ENCODE measurements around the gene XG.
"Not testable (repeated sequence)": the region's sequence is repeated elsewhere in the genome, so short reads cannot be mapped to it uniquely, and the experiment has no call there.

The XG gene

DNA sequence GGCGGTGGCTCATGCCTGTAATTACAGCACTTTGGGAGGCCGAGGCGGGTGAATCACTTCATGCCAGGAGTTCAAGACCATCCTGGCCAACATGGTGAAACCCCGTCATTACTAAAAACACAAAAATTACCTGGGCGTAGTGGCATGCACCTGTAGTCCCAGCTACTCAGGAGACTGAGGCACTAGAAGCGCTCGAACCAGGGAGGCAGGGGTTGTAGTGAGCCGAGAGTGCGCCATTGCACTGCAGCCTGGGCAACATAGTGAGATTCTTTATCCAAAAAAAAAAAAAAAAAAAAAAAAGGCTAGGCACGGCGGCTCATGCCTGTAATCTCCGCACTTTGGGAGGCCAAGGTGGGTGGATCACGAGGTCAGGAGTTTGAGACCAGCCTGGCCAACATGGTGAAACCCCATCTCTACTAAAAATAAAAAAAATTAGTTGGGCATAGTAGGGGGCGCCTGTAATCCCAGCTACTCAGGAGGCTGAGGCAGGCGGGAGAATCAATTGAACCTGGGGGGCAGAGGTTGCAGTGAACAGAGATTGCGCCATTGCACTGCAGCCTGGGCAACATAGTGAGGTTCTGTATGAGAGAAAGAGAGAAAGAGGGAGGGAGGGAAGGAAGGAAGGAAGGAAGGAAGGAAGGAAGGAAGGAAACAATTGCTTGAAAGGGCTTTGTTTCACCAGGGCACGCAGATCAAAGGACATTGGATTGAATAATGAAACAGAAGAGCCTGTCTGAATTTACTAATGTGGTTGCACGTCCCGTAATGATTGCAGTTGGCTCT is 13.1 kb downstream of the XG start:
- not testable (repeated sequence) for H3K27me3 ChIP-seq (ENCODE audit: control insufficient read depth, insufficient read depth, low read length); H3K9ac ChIP-seq (ENCODE audit: low read depth, low read length); H3K4me2 ChIP-seq (ENCODE audit: low read length); H3K9me3 ChIP-seq (replicated peaks; ENCODE audit: low read length); H3K4me3 ChIP-seq (ENCODE audit: low read length); H3K4me1 ChIP-seq (ENCODE audit: control insufficient read depth, insufficient read depth, low read length); H3K36me3 ChIP-seq (ENCODE audit: insufficient read depth, low read length)

DNA sequence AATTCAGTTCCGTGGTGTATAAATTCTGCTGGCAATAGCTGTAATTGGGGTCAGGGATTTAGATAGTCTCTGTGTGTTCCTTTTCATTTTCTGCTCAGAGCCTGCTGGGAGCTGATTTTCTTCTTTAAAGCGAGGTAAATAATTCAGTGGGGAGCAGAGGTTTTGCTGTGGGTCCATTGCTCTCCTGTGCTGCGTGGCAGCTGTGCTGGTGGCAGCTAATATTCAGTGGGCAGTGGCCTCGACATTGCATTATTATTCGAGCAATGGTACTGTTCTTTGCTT is 13.7 kb downstream of the XG start:
- H3K4me2 ChIP-seq (ENCODE audit: low read length), result no peak overlapping the region
- H3K36me3 ChIP-seq (ENCODE audit: insufficient read depth, low read length), result no peaks in the 10 kb centered on the region
- H3K9ac ChIP-seq (ENCODE audit: low read depth, low read length), result no peak overlapping the region
- H3K27me3 ChIP-seq (ENCODE audit: control insufficient read depth, insufficient read depth, low read length), result peaks cover 2% of the 10 kb centered on the region
- no peak overlapping the region for H3K4me3 ChIP-seq (ENCODE audit: low read length)
- H3K4me1 ChIP-seq (ENCODE audit: control insufficient read depth, insufficient read depth, low read length), result peaks cover 3% of the 10 kb centered on the region
- no peaks in the 10 kb centered on the region for H3K9me3 ChIP-seq (replicated peaks; ENCODE audit: low read length)

DNA sequence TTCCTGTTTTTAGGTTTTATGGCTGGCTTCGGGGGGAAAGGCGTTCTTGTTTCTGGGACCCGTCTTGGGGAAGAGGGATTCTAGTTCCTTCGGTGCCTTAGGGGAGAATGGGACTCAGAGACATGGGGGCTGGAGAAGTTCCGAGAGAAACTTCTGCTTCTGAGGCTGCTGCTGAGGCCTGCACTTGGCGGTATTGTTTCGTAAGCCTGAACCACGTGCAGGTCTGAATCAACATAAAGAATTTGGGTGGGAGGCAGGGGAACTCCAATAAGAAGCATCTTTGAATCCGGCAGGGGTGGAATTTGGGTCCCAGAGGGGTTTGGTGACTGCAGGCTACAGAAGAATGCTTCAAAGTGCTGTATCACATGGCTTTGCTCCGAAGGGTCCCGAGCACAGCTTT is 15.1 kb downstream of the XG start:
- Histone ChIP-seq H3K36me3 (ENCODE audit: insufficient read depth, low read length) (no peaks in the 10 kb centered on the region), H3K27me3 (ENCODE audit: control insufficient read depth, insufficient read depth, low read length) (peaks cover 10% of the 10 kb centered on the region), H3K9ac (ENCODE audit: low read depth, low read length) (no peak overlapping the region), H3K9me3 (replicated peaks; ENCODE audit: low read length) (no peaks in the 10 kb centered on the region), H3K4me2 (ENCODE audit: low read length) (no peak overlapping the region), H3K4me3 (ENCODE audit: low read length) (no peak overlapping the region), H3K4me1 (ENCODE audit: control insufficient read depth, insufficient read depth, low read length) (peaks cover 3% of the 10 kb centered on the region)

DNA sequence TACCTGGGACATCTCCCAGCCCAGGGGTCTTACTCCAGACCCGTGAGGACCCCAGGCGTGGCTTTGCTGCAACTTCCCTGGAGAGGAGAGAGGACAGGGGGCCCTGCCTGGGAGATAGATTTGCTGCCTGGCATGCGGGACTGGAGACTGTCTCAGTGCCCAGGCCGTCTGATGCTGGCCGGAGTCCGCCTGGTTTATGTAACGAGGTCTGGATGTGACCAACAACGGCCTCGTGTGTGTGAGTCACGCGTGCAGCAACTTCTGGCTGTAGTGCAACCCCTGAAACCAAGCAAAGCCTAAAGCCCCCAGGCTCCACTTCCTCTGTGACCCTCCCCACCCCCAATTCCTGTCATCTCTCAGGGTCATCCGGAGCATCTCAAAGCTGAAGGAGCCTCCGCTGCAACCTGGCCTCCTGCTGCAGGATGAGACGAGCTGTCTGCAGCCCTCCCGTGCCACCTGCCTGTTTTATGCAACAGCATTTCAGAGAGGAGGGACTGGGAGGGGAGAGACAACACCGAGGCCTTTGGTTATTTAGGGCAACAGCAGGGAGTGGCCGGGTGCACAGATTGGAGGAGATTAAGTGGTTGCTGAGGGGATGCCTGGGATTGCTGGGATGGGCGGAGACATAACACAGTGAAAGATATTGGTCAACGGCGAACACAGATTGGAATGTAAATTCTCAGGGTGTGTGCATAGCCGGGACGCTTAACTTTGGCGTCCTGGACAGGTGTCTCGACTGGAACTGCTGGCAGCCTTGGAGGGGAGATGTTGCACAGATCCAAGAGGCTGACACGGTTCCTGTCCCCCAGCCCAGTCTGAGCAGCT is 16.0 kb downstream of the XG start:
- Histone ChIP-seq H3K4me2 (ENCODE audit: low read length) (no peak overlapping the region), H3K27me3 (ENCODE audit: control insufficient read depth, insufficient read depth, low read length) (peaks cover 10% of the 10 kb centered on the region), H3K4me3 (ENCODE audit: low read length) (no peak overlapping the region), H3K9me3 (replicated peaks; ENCODE audit: low read length) (no peaks in the 10 kb centered on the region), H3K4me1 (ENCODE audit: control insufficient read depth, insufficient read depth, low read length) (peaks cover 3% of the 10 kb centered on the region), H3K36me3 (ENCODE audit: insufficient read depth, low read length) (no peaks in the 10 kb centered on the region), H3K9ac (ENCODE audit: low read depth, low read length) (no peak overlapping the region)

DNA sequence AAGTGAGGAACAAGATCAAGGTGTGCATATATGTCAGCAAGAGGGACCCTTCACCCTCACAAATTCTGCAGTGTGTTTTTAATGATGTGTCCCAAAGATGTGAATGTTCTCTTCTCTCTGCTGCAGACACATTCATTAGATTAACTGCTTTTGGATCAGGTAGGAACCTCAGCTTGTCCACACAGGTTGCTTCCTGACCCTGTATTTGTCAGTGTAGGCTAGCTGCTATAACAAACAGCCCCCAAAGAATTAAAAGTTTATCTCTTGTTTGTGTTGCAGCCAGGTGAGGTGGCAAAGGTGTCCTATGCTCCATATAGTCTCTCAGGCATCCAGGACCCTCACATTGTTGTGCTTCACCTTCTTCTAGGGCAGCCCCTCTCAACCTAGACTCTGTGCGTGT is 17.8 kb downstream of the XG start:
- Histone ChIP-seq H3K4me2 (ENCODE audit: low read length) (no peak overlapping the region), H3K9me3 (replicated peaks; ENCODE audit: low read length) (peaks cover 3% of the 10 kb centered on the region)

DNA sequence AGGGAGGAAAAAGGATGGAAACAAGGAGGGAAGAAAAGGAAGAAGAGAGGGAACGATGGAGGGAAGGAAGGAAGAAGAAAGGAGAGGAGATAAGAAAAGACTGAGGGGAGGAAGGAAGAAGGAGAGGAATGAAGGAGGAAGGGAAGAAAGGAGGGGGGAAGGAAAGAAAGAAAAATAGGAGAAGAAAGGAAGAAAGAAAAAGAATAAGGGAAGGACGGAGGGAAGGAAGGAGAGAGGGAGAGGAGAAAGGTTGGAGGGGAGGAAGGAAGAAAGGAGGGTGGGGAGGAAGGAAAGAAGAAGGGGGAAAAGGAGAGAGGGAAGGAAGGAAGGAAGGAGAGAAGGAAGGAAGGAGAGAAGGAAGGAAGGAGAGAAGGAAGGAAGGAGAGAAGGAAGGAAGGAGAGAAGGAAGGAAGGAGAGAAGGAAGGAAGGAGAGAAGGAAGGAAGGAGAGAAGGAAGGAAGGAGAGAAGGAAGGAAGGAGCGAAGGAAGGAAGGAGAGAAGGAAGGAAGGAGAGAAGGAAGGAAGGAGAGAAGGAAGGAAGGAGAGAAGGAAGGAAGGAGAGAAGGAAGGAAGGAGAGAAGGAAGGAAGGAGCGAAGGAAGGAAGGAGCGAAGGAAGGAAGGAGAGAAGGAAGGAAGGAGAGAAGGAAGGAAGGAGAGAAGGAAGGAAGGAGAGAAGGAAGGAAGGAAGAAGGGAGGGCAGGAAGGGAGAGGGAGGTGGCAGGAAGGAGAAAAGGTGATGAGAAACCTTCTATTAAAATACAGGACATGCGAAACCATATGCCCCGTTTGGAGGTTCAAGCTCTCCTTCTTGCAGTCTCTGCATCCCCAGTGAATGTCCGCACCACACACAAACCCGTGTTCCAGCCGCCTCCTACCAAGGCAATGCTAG is 21.6 kb downstream of the XG start:
- H3K36me3 ChIP-seq (ENCODE audit: insufficient read depth, low read length); H3K9ac ChIP-seq (ENCODE audit: low read depth, low read length); H3K4me3 ChIP-seq (ENCODE audit: low read length); H3K9me3 ChIP-seq (replicated peaks; ENCODE audit: low read length); H3K4me1 ChIP-seq (ENCODE audit: control insufficient read depth, insufficient read depth, low read length); H3K4me2 ChIP-seq (ENCODE audit: low read length): not testable (repeated sequence)
- H3K27me3 ChIP-seq (ENCODE audit: control insufficient read depth, insufficient read depth, low read length), result peaks cover 13% of the 10 kb centered on the region

More for the DNA sequence above, 17.8 kb downstream of the XG start:
- Histone ChIP-seq H3K4me3 (ENCODE audit: low read length) (no peak overlapping the region), H3K36me3 (ENCODE audit: insufficient read depth, low read length) (no peaks in the 10 kb centered on the region), H3K4me1 (ENCODE audit: control insufficient read depth, insufficient read depth, low read length) (peaks cover 3% of the 10 kb centered on the region), H3K9ac (ENCODE audit: low read depth, low read length) (no peak overlapping the region), H3K27me3 (ENCODE audit: control insufficient read depth, insufficient read depth, low read length) (peaks cover 10% of the 10 kb centered on the region)

DNA sequence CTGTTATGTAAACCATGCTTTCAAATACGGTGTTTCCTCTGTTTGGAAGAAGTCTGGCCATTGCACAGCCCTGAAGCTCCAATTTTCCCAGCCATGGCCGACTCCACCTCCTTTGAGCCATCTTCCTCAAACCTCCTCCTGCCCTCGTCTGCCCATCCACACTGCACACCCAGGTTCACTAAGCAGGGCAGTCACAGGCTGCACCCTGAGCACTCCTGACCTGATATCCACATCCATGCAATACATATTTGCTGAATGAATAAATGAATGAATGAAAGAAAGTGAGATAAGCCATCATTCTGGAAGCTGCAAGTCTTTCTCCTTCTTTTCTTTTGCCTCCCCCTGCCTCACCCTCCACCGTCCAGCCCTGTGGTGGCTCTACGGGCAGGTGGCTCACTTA is 22.2 kb downstream of the XG start:
- peaks cover 6% of the 10 kb centered on the region for H3K9me3 ChIP-seq (replicated peaks; ENCODE audit: low read length)
- peaks cover 16% of the 10 kb centered on the region for H3K27me3 ChIP-seq (ENCODE audit: control insufficient read depth, insufficient read depth, low read length)
- no peaks in the 10 kb centered on the region for H3K36me3 ChIP-seq (ENCODE audit: insufficient read depth, low read length)
- H3K4me2 ChIP-seq (ENCODE audit: low read length), result no peak overlapping the region
- no peak overlapping the region for H3K9ac ChIP-seq (ENCODE audit: low read depth, low read length)
- no peaks in the 10 kb centered on the region for H3K4me1 ChIP-seq (ENCODE audit: control insufficient read depth, insufficient read depth, low read length)
- H3K4me3 ChIP-seq (ENCODE audit: low read length), result no peak overlapping the region

DNA sequence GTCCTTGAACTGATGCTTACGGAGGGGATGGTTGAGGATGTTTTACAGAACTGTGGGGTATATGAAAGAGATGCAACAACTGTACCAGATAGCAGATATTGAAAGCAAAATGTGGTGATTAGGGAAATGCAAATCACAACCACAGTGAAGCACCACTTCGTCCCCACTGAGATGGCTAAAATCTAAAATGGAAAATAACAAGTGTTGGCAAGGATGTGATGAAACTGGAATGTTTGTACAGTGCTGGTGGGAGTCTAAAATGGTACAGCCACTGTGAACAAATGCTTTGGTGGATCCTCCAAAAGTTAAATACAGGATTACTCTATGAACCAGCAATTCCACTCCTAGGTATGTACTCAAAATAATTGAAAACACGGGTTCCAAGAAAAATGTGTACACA is 22.9 kb downstream of the XG start:
- no peak overlapping the region for H3K4me3 ChIP-seq (ENCODE audit: low read length)
- H3K36me3 ChIP-seq (ENCODE audit: insufficient read depth, low read length), result no peaks in the 10 kb centered on the region
- peaks cover 6% of the 10 kb centered on the region for H3K9me3 ChIP-seq (replicated peaks; ENCODE audit: low read length)
- peaks cover 16% of the 10 kb centered on the region for H3K27me3 ChIP-seq (ENCODE audit: control insufficient read depth, insufficient read depth, low read length)
- no peak overlapping the region for H3K4me2 ChIP-seq (ENCODE audit: low read length)
- no peak overlapping the region for H3K9ac ChIP-seq (ENCODE audit: low read depth, low read length)
- H3K4me1 ChIP-seq (ENCODE audit: control insufficient read depth, insufficient read depth, low read length), result no peaks in the 10 kb centered on the region

DNA sequence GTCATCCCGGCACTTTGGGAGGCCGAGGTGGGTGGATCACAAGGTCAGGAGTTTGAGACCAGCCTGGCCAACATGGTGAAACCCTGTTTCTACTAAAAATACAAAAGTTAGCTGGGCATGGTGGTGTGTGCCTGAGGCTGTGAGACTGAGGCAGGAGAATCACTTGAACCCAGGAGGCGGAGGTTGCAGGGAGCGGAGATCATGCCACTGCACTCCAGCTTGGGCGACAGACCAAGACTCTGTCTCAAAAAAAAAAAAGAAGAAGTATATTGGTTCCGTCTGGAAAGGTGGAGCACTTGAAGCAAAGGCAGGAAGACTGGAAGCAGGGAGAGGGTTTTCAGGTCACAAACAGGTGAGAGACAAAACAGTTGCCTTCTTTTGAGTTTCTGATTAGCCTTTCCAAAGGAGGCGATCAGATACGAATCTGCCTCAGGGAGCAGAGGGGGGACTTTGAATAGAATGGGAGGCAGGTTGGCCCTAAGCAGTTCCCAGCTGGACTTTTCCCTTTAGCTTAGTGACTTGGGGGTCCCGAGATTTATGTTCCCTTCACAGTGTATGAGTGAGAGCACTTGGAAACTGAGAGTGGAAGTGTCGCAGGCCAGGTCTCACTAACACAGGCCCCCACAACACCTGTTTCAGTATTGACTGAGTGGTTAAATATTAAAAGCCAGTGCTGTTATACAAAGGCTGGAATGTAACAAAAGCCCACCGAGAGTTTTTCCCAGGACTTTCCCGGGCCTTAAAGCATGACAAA is 28.8 kb downstream of the XG start:
- H3K27me3 ChIP-seq (ENCODE audit: control insufficient read depth, insufficient read depth, low read length), result peaks cover 29% of the 10 kb centered on the region
- H3K36me3 ChIP-seq (ENCODE audit: insufficient read depth, low read length); H3K9ac ChIP-seq (ENCODE audit: low read depth, low read length); H3K9me3 ChIP-seq (replicated peaks; ENCODE audit: low read length); H3K4me3 ChIP-seq (ENCODE audit: low read length); H3K4me1 ChIP-seq (ENCODE audit: control insufficient read depth, insufficient read depth, low read length); H3K4me2 ChIP-seq (ENCODE audit: low read length): not testable (repeated sequence)

DNA sequence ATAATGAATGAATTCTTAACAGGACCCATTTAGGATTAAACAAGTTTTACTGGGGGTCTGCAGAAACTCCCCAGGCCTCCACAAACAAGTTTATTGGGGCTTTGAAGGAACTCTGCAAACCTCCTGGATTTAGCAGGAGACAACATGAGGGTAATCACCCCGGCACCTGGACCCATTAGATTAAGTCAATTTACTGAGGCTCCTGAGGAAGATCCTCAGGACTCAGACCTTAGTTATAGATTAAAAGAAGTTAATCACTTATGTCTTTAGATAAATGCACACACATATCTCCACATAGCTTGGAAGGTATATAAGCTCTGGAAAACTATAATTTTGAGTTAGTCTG is 29.4 kb downstream of the XG start:
- no peak overlapping the region for H3K4me3 ChIP-seq (ENCODE audit: low read length)
- no peaks in the 10 kb centered on the region for H3K36me3 ChIP-seq (ENCODE audit: insufficient read depth, low read length)
- H3K27me3 ChIP-seq (ENCODE audit: control insufficient read depth, insufficient read depth, low read length), result peaks cover 29% of the 10 kb centered on the region
- no peaks in the 10 kb centered on the region for H3K9me3 ChIP-seq (replicated peaks; ENCODE audit: low read length)
- no peak overlapping the region for H3K9ac ChIP-seq (ENCODE audit: low read depth, low read length)
- H3K4me1 ChIP-seq (ENCODE audit: control insufficient read depth, insufficient read depth, low read length), result no peaks in the 10 kb centered on the region
- no peak overlapping the region for H3K4me2 ChIP-seq (ENCODE audit: low read length)

DNA sequence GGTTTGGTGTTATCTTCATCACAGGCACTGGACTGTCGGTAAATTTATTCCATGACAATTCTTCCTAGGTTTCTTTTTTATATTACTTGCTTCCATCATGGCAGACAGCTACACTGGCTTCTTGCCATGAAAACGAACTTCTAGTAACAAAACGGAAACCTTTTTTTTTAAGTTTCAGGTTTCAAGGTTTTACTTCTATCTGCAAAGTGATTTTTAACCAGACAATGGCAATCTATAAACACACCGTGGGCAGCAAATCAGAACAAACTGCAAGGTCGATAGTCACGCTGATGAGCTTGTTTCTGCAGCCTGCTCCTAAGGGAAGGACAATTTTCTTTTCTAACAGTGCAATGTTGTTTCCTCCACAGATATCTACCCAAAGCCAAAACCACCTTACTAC is 29.9 kb downstream of the XG start:
- Histone ChIP-seq H3K4me1 (ENCODE audit: control insufficient read depth, insufficient read depth, low read length) (no peaks in the 10 kb centered on the region), H3K9ac (ENCODE audit: low read depth, low read length) (no peak overlapping the region), H3K4me2 (ENCODE audit: low read length) (no peak overlapping the region), H3K36me3 (ENCODE audit: insufficient read depth, low read length) (no peaks in the 10 kb centered on the region), H3K9me3 (replicated peaks; ENCODE audit: low read length) (no peaks in the 10 kb centered on the region), H3K27me3 (ENCODE audit: control insufficient read depth, insufficient read depth, low read length) (peaks cover 29% of the 10 kb centered on the region), H3K4me3 (ENCODE audit: low read length) (no peak overlapping the region)
